ENCODE data around the gene RPS18. TPM values are rescaled to one million over a fixed set of nuclear protein-coding genes. Genes with fewer than 3 reads are reported as not detected.

Gene RPS18
- total and polyA plus RNA-seq, 2 of the 13 experiments (the other 11 are each of a cell fraction or from before 2014, with no cell fraction given) = 3,896 to 5,806 TPM

DNA sequence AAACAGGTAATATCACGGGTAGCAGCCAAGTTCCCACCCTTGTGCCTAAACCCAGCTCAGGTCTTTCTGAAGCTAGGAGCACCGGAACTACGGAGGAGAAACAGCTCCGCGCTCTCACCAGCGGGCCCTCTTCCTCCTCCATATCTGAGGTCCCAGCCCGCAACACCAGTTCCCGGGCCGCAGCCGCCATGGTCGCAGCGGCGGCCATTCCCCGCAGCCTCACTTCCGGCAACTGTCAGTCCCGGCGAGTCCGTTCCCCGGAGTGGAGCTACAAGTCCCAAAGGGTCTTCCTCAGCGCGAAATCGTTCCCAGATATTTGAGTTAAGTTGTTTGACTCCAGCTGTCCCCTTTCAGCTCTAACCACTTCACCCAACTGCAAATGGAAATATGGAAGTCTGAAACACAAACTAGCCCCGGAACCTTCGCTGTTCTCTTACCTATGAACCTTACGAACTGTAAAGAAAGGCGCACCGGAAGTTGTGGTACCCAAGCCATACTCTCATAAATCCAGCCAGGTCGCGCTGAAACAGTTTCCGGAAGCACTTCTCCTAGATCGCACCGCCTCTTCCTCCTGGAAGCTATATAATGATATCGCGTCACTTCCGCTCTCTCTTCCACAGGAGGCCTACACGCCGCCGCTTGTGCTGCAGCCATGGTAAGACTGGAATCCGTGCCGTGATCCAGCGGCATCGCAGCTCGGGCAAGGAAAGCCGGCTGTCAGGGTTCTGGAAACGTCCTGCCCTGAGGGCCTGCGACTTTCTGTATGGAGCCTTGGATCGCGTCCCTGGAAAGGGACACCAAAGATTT, at the start of gene RPS18, which contains the start of gene VPS52 (continued):
- TF ChIP-seq JUN (CRISPR knock-in tag; IDR thresholded peaks at IDR 0.05) (0 out of 2 replicates have a peak, but pooled peaks have one; percentile 43), ZNF431 (CRISPR knock-in tag; IDR thresholded peaks at IDR 0.05; ENCODE audit: borderline replicate concordance, low read depth) (peak; percentile 42), SP4 (CRISPR knock-in tag; IDR thresholded peaks at IDR 0.05) (peak; percentile 77; the same call in 1 of the 2 replicates), ZNF44 (CRISPR knock-in tag; IDR thresholded peaks at IDR 0.05) (peak; percentile 92; the same call in 1 of the 2 replicates), ZNF703 (CRISPR knock-in tag; IDR thresholded peaks at IDR 0.05; ENCODE audit: borderline replicate concordance) (no peak), ZNF382 (CRISPR knock-in tag; IDR thresholded peaks at IDR 0.05; ENCODE audit: borderline replicate concordance) (no peak), PRPF4 (IDR thresholded peaks at IDR 0.05; ENCODE audit: low read depth, low read length, poor library complexity, severe bottlenecking) (no peak), YY1 (IDR thresholded peaks at IDR 0.05; ENCODE audit: insufficient read depth, insufficient replicate concordance, low read depth, low read length) (peak; percentile 97), ZNF101 (CRISPR knock-in tag; IDR thresholded peaks at IDR 0.05; ENCODE audit: borderline replicate concordance, low read depth) (no peak), FIP1L1 (IDR thresholded peaks at IDR 0.05; ENCODE audit: borderline replicate concordance, insufficient read depth, low read depth, low read length) (no peak), ZMYM4 (CRISPR knock-in tag; IDR thresholded peaks at IDR 0.05) (peak; percentile 81)
- TF ChIP-seq, protein P1, sequence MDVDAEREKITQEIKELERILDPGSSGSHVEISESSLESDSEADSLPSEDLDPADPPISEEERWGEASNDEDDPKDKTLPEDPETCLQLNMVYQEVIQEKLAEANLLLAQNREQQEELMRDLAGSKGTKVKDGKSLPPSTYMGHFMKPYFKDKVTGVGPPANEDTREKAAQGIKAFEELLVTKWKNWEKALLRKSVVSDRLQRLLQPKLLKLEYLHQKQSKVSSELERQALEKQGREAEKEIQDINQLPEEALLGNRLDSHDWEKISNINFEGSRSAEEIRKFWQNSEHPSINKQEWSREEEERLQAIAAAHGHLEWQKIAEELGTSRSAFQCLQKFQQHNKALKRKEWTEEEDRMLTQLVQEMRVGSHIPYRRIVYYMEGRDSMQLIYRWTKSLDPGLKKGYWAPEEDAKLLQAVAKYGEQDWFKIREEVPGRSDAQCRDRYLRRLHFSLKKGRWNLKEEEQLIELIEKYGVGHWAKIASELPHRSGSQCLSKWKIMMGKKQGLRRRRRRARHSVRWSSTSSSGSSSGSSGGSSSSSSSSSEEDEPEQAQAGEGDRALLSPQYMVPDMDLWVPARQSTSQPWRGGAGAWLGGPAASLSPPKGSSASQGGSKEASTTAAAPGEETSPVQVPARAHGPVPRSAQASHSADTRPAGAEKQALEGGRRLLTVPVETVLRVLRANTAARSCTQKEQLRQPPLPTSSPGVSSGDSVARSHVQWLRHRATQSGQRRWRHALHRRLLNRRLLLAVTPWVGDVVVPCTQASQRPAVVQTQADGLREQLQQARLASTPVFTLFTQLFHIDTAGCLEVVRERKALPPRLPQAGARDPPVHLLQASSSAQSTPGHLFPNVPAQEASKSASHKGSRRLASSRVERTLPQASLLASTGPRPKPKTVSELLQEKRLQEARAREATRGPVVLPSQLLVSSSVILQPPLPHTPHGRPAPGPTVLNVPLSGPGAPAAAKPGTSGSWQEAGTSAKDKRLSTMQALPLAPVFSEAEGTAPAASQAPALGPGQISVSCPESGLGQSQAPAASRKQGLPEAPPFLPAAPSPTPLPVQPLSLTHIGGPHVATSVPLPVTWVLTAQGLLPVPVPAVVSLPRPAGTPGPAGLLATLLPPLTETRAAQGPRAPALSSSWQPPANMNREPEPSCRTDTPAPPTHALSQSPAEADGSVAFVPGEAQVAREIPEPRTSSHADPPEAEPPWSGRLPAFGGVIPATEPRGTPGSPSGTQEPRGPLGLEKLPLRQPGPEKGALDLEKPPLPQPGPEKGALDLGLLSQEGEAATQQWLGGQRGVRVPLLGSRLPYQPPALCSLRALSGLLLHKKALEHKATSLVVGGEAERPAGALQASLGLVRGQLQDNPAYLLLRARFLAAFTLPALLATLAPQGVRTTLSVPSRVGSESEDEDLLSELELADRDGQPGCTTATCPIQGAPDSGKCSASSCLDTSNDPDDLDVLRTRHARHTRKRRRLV (CRISPR knock-in tag; IDR thresholded peaks at IDR 0.05) = no peak
- TF ChIP-seq, protein P2, sequence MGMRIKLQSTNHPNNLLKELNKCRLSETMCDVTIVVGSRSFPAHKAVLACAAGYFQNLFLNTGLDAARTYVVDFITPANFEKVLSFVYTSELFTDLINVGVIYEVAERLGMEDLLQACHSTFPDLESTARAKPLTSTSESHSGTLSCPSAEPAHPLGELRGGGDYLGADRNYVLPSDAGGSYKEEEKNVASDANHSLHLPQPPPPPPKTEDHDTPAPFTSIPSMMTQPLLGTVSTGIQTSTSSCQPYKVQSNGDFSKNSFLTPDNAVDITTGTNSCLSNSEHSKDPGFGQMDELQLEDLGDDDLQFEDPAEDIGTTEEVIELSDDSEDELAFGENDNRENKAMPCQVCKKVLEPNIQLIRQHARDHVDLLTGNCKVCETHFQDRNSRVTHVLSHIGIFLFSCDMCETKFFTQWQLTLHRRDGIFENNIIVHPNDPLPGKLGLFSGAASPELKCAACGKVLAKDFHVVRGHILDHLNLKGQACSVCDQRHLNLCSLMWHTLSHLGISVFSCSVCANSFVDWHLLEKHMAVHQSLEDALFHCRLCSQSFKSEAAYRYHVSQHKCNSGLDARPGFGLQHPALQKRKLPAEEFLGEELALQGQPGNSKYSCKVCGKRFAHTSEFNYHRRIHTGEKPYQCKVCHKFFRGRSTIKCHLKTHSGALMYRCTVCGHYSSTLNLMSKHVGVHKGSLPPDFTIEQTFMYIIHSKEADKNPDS (CRISPR knock-in tag; IDR thresholded peaks at IDR 0.05) = peak; percentile 93; the same call in 1 of the 2 replicates
- TF ChIP-seq, protein P3, sequence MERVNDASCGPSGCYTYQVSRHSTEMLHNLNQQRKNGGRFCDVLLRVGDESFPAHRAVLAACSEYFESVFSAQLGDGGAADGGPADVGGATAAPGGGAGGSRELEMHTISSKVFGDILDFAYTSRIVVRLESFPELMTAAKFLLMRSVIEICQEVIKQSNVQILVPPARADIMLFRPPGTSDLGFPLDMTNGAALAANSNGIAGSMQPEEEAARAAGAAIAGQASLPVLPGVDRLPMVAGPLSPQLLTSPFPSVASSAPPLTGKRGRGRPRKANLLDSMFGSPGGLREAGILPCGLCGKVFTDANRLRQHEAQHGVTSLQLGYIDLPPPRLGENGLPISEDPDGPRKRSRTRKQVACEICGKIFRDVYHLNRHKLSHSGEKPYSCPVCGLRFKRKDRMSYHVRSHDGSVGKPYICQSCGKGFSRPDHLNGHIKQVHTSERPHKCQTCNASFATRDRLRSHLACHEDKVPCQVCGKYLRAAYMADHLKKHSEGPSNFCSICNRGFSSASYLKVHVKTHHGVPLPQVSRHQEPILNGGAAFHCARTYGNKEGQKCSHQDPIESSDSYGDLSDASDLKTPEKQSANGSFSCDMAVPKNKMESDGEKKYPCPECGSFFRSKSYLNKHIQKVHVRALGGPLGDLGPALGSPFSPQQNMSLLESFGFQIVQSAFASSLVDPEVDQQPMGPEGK (CRISPR knock-in tag; IDR thresholded peaks at IDR 0.05) = 0 out of 2 replicates have a peak, but pooled peaks have one; percentile 17
- TF ChIP-seq, protein P4, sequence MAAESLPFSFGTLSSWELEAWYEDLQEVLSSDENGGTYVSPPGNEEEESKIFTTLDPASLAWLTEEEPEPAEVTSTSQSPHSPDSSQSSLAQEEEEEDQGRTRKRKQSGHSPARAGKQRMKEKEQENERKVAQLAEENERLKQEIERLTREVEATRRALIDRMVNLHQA (CRISPR knock-in tag; IDR thresholded peaks at IDR 0.05) = peak; percentile 83; the same call in 1 of the 2 replicates
- TF ChIP-seq, protein P5, sequence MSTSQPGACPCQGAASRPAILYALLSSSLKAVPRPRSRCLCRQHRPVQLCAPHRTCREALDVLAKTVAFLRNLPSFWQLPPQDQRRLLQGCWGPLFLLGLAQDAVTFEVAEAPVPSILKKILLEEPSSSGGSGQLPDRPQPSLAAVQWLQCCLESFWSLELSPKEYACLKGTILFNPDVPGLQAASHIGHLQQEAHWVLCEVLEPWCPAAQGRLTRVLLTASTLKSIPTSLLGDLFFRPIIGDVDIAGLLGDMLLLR (CRISPR knock-in tag; IDR thresholded peaks at IDR 0.05) = peak; percentile 69; the same call in 1 of the 2 replicates

All from HepG2 (cell line).